Measurements from ENCODE around the gene PGD.
A peak's percentile ranks its signal among the peaks of the same experiment; 100 is the strongest.

PGD gene

DNA sequence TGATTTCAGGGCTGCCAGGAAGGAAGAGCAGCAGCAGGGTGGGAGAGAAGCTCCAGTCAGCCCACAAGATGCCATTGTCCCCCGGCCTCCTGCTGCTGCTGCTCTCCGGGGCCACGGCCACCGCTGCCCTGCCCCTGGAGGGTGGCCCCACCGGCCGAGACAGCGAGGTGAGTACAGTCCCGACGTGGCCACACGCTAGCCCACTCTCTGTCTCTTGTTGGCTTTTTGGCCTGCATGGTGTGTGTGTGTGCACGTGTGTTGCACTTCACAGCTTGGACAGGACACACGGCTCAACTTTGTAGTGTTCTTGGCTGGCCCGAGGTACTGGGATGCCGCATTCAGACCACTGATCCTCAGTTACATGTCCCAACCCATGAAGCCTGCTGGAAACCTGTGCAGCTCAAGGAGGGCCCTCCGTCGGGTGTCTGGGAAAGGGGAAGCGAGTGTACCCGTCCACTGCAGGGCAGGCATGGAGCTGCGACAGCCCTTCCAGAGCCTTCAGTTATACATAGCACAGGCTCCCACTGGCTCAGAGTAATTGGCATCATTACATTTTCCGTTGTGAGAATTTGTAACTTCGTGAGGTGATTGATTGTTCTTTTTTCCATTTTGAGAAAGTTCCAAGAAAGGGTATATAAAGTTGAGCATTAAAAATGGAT, 51.4 kb downstream of the PGD start:
- ATAC-seq, result peak; percentile 41

DNA sequence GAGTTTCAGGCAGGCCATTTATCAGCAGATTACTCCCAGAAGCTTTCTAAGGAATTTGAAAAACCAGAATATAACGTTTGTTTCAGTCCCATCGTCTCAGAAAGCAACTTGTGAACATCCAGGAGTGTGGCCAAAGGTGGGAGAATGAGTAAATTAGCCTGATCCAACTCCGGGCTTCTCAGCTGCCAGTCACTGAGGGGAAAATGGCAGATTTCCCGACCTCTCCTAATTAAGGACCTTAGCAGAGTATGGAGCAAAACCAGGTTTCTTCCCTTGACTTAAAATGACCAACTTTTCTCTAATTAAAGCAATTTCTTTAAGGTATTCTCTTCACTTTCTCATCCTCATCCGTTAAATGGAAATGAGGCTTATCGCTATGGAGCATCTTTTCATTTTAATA, 52.0 kb downstream of the PGD start:
- TF ChIP-seq, protein P1, sequence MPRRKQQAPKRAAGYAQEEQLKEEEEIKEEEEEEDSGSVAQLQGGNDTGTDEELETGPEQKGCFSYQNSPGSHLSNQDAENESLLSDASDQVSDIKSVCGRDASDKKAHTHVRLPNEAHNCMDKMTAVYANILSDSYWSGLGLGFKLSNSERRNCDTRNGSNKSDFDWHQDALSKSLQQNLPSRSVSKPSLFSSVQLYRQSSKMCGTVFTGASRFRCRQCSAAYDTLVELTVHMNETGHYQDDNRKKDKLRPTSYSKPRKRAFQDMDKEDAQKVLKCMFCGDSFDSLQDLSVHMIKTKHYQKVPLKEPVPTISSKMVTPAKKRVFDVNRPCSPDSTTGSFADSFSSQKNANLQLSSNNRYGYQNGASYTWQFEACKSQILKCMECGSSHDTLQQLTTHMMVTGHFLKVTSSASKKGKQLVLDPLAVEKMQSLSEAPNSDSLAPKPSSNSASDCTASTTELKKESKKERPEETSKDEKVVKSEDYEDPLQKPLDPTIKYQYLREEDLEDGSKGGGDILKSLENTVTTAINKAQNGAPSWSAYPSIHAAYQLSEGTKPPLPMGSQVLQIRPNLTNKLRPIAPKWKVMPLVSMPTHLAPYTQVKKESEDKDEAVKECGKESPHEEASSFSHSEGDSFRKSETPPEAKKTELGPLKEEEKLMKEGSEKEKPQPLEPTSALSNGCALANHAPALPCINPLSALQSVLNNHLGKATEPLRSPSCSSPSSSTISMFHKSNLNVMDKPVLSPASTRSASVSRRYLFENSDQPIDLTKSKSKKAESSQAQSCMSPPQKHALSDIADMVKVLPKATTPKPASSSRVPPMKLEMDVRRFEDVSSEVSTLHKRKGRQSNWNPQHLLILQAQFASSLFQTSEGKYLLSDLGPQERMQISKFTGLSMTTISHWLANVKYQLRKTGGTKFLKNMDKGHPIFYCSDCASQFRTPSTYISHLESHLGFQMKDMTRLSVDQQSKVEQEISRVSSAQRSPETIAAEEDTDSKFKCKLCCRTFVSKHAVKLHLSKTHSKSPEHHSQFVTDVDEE (CRISPR knock-in tag; IDR thresholded peaks at IDR 0.05), result no peak
- ATAC-seq, result peak; percentile 30

More for the DNA sequence above, 51.4 kb downstream of the PGD start:
- TF ChIP-seq ZNF70 (CRISPR knock-in tag; IDR thresholded peaks at IDR 0.05) (no peak), RARB (CRISPR knock-in tag; IDR thresholded peaks at IDR 0.05) (no peak), CSDC2 (CRISPR knock-in tag; IDR thresholded peaks at IDR 0.05) (no peak), SNAI2 (CRISPR knock-in tag; IDR thresholded peaks at IDR 0.05) (no peak), ZFP30 (CRISPR knock-in tag; IDR thresholded peaks at IDR 0.05) (no peak), TCF4 (CRISPR knock-in tag; IDR thresholded peaks at IDR 0.05; ENCODE audit: borderline replicate concordance) (no peak), ARNTL (CRISPR knock-in tag; IDR thresholded peaks at IDR 0.05; ENCODE audit: borderline replicate concordance, low read depth) (no peak), OSR1 (CRISPR knock-in tag; IDR thresholded peaks at IDR 0.05) (no peak)
- TF ChIP-seq, protein P2, sequence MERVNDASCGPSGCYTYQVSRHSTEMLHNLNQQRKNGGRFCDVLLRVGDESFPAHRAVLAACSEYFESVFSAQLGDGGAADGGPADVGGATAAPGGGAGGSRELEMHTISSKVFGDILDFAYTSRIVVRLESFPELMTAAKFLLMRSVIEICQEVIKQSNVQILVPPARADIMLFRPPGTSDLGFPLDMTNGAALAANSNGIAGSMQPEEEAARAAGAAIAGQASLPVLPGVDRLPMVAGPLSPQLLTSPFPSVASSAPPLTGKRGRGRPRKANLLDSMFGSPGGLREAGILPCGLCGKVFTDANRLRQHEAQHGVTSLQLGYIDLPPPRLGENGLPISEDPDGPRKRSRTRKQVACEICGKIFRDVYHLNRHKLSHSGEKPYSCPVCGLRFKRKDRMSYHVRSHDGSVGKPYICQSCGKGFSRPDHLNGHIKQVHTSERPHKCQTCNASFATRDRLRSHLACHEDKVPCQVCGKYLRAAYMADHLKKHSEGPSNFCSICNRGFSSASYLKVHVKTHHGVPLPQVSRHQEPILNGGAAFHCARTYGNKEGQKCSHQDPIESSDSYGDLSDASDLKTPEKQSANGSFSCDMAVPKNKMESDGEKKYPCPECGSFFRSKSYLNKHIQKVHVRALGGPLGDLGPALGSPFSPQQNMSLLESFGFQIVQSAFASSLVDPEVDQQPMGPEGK (CRISPR knock-in tag; IDR thresholded peaks at IDR 0.05; ENCODE audit: borderline replicate concordance), result no peak
- TF ChIP-seq, protein P1 (CRISPR knock-in tag; IDR thresholded peaks at IDR 0.05), result no peak
- TF ChIP-seq, protein P3, sequence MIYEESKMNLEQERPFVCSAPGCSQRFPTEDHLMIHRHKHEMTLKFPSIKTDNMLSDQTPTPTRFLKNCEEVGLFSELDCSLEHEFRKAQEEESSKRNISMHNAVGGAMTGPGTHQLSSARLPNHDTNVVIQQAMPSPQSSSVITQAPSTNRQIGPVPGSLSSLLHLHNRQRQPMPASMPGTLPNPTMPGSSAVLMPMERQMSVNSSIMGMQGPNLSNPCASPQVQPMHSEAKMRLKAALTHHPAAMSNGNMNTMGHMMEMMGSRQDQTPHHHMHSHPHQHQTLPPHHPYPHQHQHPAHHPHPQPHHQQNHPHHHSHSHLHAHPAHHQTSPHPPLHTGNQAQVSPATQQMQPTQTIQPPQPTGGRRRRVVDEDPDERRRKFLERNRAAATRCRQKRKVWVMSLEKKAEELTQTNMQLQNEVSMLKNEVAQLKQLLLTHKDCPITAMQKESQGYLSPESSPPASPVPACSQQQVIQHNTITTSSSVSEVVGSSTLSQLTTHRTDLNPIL (CRISPR knock-in tag; IDR thresholded peaks at IDR 0.05; ENCODE audit: low read depth), result no peak
- TF ChIP-seq, protein P4, sequence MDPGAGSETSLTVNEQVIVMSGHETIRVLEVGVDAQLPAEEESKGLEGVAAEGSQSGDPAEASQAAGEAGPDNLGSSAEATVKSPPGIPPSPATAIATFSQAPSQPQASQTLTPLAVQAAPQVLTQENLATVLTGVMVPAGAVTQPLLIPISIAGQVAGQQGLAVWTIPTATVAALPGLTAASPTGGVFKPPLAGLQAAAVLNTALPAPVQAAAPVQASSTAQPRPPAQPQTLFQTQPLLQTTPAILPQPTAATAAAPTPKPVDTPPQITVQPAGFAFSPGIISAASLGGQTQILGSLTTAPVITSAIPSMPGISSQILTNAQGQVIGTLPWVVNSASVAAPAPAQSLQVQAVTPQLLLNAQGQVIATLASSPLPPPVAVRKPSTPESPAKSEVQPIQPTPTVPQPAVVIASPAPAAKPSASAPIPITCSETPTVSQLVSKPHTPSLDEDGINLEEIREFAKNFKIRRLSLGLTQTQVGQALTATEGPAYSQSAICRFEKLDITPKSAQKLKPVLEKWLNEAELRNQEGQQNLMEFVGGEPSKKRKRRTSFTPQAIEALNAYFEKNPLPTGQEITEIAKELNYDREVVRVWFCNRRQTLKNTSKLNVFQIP (CRISPR knock-in tag; IDR thresholded peaks at IDR 0.05; ENCODE audit: borderline replicate concordance, low read depth), result no peak
- TF ChIP-seq, protein P5, sequence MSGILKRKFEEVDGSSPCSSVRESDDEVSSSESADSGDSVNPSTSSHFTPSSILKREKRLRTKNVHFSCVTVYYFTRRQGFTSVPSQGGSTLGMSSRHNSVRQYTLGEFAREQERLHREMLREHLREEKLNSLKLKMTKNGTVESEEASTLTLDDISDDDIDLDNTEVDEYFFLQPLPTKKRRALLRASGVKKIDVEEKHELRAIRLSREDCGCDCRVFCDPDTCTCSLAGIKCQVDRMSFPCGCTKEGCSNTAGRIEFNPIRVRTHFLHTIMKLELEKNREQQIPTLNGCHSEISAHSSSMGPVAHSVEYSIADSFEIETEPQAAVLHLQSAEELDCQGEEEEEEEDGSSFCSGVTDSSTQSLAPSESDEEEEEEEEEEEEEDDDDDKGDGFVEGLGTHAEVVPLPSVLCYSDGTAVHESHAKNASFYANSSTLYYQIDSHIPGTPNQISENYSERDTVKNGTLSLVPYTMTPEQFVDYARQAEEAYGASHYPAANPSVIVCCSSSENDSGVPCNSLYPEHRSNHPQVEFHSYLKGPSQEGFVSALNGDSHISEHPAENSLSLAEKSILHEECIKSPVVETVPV (CRISPR knock-in tag; IDR thresholded peaks at IDR 0.05), result no peak

DNA sequence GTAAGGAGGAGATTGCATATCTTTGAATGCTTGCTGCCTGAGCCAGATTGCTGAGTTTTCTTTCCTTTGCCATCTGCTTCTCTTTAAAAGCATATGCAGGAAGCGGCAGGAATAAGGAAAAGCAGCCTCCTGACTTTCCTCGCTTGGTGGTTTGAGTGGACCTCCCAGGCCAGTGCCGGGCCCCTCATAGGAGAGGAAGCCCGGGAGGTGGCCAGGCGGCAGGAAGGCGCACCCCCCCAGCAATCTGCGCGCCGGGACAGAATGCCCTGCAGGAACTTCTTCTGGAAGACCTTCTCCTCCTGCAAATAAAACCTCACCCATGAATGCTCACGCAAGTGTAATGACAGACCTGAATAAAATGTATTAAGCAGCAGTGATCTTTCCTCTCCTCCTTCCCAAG, 52.4 kb downstream of the PGD start:
- TF ChIP-seq ESRRG (CRISPR knock-in tag; IDR thresholded peaks at IDR 0.05) (no peak), TCF4 (CRISPR knock-in tag; IDR thresholded peaks at IDR 0.05; ENCODE audit: borderline replicate concordance) (no peak), ZNF565 (CRISPR knock-in tag; conservative IDR thresholded peaks at IDR 0.05; ENCODE audit: low read depth) (no peak), ZC3H10 (CRISPR knock-in tag; IDR thresholded peaks at IDR 0.05) (no peak), GLIS3 (CRISPR knock-in tag; IDR thresholded peaks at IDR 0.05) (no peak)
- TF ChIP-seq, protein P3 (CRISPR knock-in tag; IDR thresholded peaks at IDR 0.05; ENCODE audit: low read depth), result no peak
- peak; percentile 81 for ATAC-seq
